HEK293 (cell line): Measurements from ENCODE around the gene ADD1.

Experiments
- CTCF ChIA-PET: fragments of 350-600 bp; formaldehyde crosslinking; extraction: SDS; loops from one replicate; lab custom pipeline; 2021; ENCODE audit warnings: antibody characterized with exemption; lab: Yijun Ruan, JAX
- POLR2A ChIA-PET: fragments of 300-600 bp; formaldehyde crosslinking; extraction: SDS; loops from one replicate; lab custom pipeline; 2020; ENCODE audit warnings: antibody characterized with exemption, inconsistent platforms; lab: Yijun Ruan, JAX
- H3K27ac ChIP-seq: fragments of 200-500 bp; sonication (Bioruptor generic); 2 replicates; pipeline ENCODE4 v1.5.1; 2014; ENCODE audit warnings: low read depth, low read length, control low read depth, inconsistent platforms; ENCODE audit errors: extremely low read depth
- H3K36me3 ChIP-seq, 2 experiments: fragments of 200-500 bp in 1 of 2; sonication (Bioruptor generic) in 1 of 2; 1 replicate in 1 of 2; 2 replicates in 1 of 2; pipeline ENCODE4 v1.5.1; 2014 to 2017; ENCODE audit warnings: inconsistent platforms in 2 of 2, low read length in 2 of 2; ENCODE audit not compliant: control insufficient read depth in 2 of 2, insufficient read depth in 1 of 2
- H3K4me1 ChIP-seq: fragments of 200-500 bp; sonication (Bioruptor generic); 2 replicates; pipeline ENCODE4 v1.5.1; 2014; ENCODE audit warnings: mild to moderate bottlenecking, low read length, inconsistent platforms; ENCODE audit not compliant: control insufficient read depth, insufficient read depth
- H3K4me3 ChIP-seq: 2 replicates; pipeline ENCODE4 v1.5.1; 2011; ENCODE audit warnings: low read depth, mild to moderate bottlenecking, control low read depth, low read length, moderate library complexity
- H3K9me3 ChIP-seq: fragments of 200-500 bp; sonication (Bioruptor generic); 2 replicates; pipeline ENCODE4 v1.5.1; 2014; ENCODE audit warnings: low read depth, low read length, inconsistent platforms; ENCODE audit not compliant: control insufficient read depth, insufficient read depth
- AEBP2 ChIP-seq: fragments of 450-650 bp; formaldehyde crosslinking; IDR thresholded peaks from 2 replicates; pipeline ENCODE4 v1.5.1; 2016; ENCODE audit warnings: missing biosample characterization, missing genetic modification characterization, borderline replicate concordance
- GLIS1 ChIP-seq: fragments of 450-650 bp; formaldehyde crosslinking; IDR thresholded peaks from 2 replicates; pipeline ENCODE4 v1.5.1; 2016; ENCODE audit warnings: missing biosample characterization, missing genetic modification characterization
- INSM2 ChIP-seq: fragments of 450-650 bp; formaldehyde crosslinking; IDR thresholded peaks from 2 replicates; pipeline ENCODE4 v1.5.1; 2016; ENCODE audit warnings: missing biosample characterization, missing genetic modification characterization
- KLF17 ChIP-seq: fragments of 450-650 bp; formaldehyde crosslinking; IDR thresholded peaks from 2 replicates; pipeline ENCODE4 v1.5.1; 2016; ENCODE audit warnings: missing biosample characterization, missing genetic modification characterization
- TRIM28 ChIP-seq: IDR thresholded peaks from 2 replicates; pipeline ENCODE4 v1.6.1; 2011; ENCODE audit warnings: low read length, control low read depth, borderline replicate concordance
- WT1 ChIP-seq: fragments of 450-650 bp; formaldehyde crosslinking; IDR thresholded peaks from 2 replicates; pipeline ENCODE4 v1.5.1; 2016; ENCODE audit warnings: missing biosample characterization, missing genetic modification characterization
- ZBTB1 ChIP-seq: fragments of 450-650 bp; formaldehyde crosslinking; IDR thresholded peaks from 2 replicates; pipeline ENCODE4 v1.5.1; 2016; ENCODE audit warnings: missing biosample characterization, missing genetic modification characterization
- ZBTB10 ChIP-seq: fragments of 450-650 bp; formaldehyde crosslinking; IDR thresholded peaks from 2 replicates; pipeline ENCODE4 v1.5.1; 2016; ENCODE audit warnings: missing biosample characterization, missing genetic modification characterization
- ZEB2 ChIP-seq: fragments of 450-650 bp; formaldehyde crosslinking; IDR thresholded peaks from 2 replicates; pipeline ENCODE4 v1.5.1; 2016; ENCODE audit warnings: missing biosample characterization, missing genetic modification characterization
- ZFP3 ChIP-seq: fragments of 450-650 bp; formaldehyde crosslinking; IDR thresholded peaks from 2 replicates; pipeline ENCODE4 v1.5.1; 2016; ENCODE audit warnings: low read depth, missing biosample characterization, missing genetic modification characterization
- ZFP69B ChIP-seq: fragments of 450-650 bp; formaldehyde crosslinking; IDR thresholded peaks from 2 replicates; pipeline ENCODE4 v1.5.1; 2016; ENCODE audit warnings: missing biosample characterization, missing genetic modification characterization
- ZIC2 ChIP-seq: fragments of 450-650 bp; formaldehyde crosslinking; IDR thresholded peaks from 2 replicates; pipeline ENCODE4 v1.5.1; 2016; ENCODE audit warnings: missing biosample characterization, missing genetic modification characterization
- ZNF138 ChIP-seq: fragments of 450-650 bp; formaldehyde crosslinking; IDR thresholded peaks from 2 replicates; pipeline ENCODE4 v1.5.1; 2016; ENCODE audit warnings: missing biosample characterization, missing genetic modification characterization, borderline replicate concordance
- ZNF169 ChIP-seq: fragments of 450-650 bp; formaldehyde crosslinking; IDR thresholded peaks from 2 replicates; pipeline ENCODE4 v1.5.1; 2016; ENCODE audit warnings: missing biosample characterization, missing genetic modification characterization
- ZNF174 ChIP-seq: fragments of 450-650 bp; formaldehyde crosslinking; IDR thresholded peaks from 2 replicates; pipeline ENCODE4 v1.5.0; 2017; ENCODE audit warnings: missing biosample characterization, mild to moderate bottlenecking, missing genetic modification characterization
- ZNF266 ChIP-seq: fragments of 450-650 bp; formaldehyde crosslinking; IDR thresholded peaks from 2 replicates; pipeline ENCODE4 v1.5.1; 2016; ENCODE audit warnings: missing biosample characterization, missing genetic modification characterization, low read depth
- ZNF292 ChIP-seq: fragments of 450-650 bp; formaldehyde crosslinking; IDR thresholded peaks from 2 replicates; pipeline ENCODE4 v1.5.1; 2016; ENCODE audit warnings: low read depth, missing biosample characterization, missing genetic modification characterization, borderline replicate concordance
- ZNF391 ChIP-seq: fragments of 450-650 bp; formaldehyde crosslinking; IDR thresholded peaks from 2 replicates; pipeline ENCODE4 v1.5.1; 2016; ENCODE audit warnings: low read depth, missing biosample characterization, missing genetic modification characterization, borderline replicate concordance
- ZNF580 ChIP-seq: fragments of 450-650 bp; formaldehyde crosslinking; IDR thresholded peaks from 2 replicates; pipeline ENCODE4 v1.5.1; 2016; ENCODE audit warnings: missing biosample characterization, missing genetic modification characterization
- ZNF600 ChIP-seq: fragments of 450-650 bp; formaldehyde crosslinking; IDR thresholded peaks from 2 replicates; pipeline ENCODE4 v1.5.1; 2016; ENCODE audit warnings: missing biosample characterization, missing genetic modification characterization
- ZNF621 ChIP-seq: fragments of 450-650 bp; formaldehyde crosslinking; IDR thresholded peaks from 2 replicates; pipeline ENCODE4 v1.5.1; 2017; ENCODE audit warnings: missing biosample characterization, missing genetic modification characterization
- ZNF660 ChIP-seq: fragments of 450-650 bp; IDR thresholded peaks from 2 replicates; pipeline ENCODE4 v1.5.1; 2018; ENCODE audit warnings: missing biosample characterization, mild to moderate bottlenecking, missing genetic modification characterization
- ZNF707 ChIP-seq: fragments of 450-650 bp; formaldehyde crosslinking; IDR thresholded peaks from 2 replicates; pipeline ENCODE4 v1.5.1; 2016; ENCODE audit warnings: missing biosample characterization, missing genetic modification characterization
- ZSCAN23 ChIP-seq: fragments of 450-650 bp; formaldehyde crosslinking; IDR thresholded peaks from 2 replicates; pipeline ENCODE4 v1.5.1; 2016; ENCODE audit warnings: missing biosample characterization, missing genetic modification characterization
- ZSCAN30 ChIP-seq: fragments of 450-650 bp; IDR thresholded peaks from 2 replicates; pipeline ENCODE4 v1.5.1; 2018; ENCODE audit warnings: missing biosample characterization, mild to moderate bottlenecking, missing genetic modification characterization, moderate library complexity
- ZSCAN5A ChIP-seq: fragments of 450-650 bp; formaldehyde crosslinking; IDR thresholded peaks from 2 replicates; pipeline ENCODE4 v1.5.1; 2016; ENCODE audit warnings: missing biosample characterization, missing genetic modification characterization

ADD1 gene

GRCh38 chr4:2827071-2827873, 16.4 kb upstream of the ADD1 start:
- Histone ChIP-seq H3K9me3 (no peaks in the 10 kb centered on the region), H3K4me1 (no peaks in the 10 kb centered on the region), H3K4me3 (no peak overlapping the region), H3K36me3 (peaks cover 0 to 93% of the 10 kb centered on the region in 2 experiments; a peak in 1 of 3 replicates), H3K27ac (no peak overlapping the region)
- TF ChIP-seq ZNF292 (tag by site-specific recombination) (no peak), ZNF169 (tag by site-specific recombination) (no peak), ZSCAN23 (tag by site-specific recombination) (no peak), ZSCAN30 (tag by site-specific recombination) (no peak), ZNF266 (tag by site-specific recombination) (no peak), TRIM28 (no peak), GLIS1 (tag by site-specific recombination) (no peak), ZNF621 (no peak), ZFP3 (tag by site-specific recombination) (no peak), ZNF580 (tag by site-specific recombination) (no peak), WT1 (tag by site-specific recombination) (no peak), ZNF660 (no peak), AEBP2 (no peak), ZNF707 (tag by site-specific recombination) (no peak), KLF17 (tag by site-specific recombination) (no peak), ZNF600 (tag by site-specific recombination) (no peak), ZFP69B (tag by site-specific recombination) (no peak), ZSCAN5A (tag by site-specific recombination) (no peak), ZEB2 (no peak)
- POLR2A ChIA-PET, result no interaction called here
- CTCF ChIA-PET, result no interaction called here

GRCh38 chr4:2827874-2828751, 15.5 kb upstream of the ADD1 start:
- CTCF ChIA-PET, result no interaction called here
- H3K4me1 ChIP-seq, result no peaks in the 10 kb centered on the region
- no peak overlapping the region for H3K27ac ChIP-seq
- H3K4me3 ChIP-seq, result no peak overlapping the region
- no peaks in the 10 kb centered on the region for H3K9me3 ChIP-seq
- H3K36me3 ChIP-seq, result peaks cover 0 to 91% of the 10 kb centered on the region in 2 experiments; a peak in 1 of 3 replicates
- POLR2A ChIA-PET, result no interaction called here
- TF ChIP-seq ZNF391 (tag by site-specific recombination) (no peak), ZIC2 (tag by site-specific recombination) (no peak), ZBTB10 (tag by site-specific recombination) (no peak), ZNF174 (no peak), ZBTB1 (tag by site-specific recombination) (no peak), INSM2 (tag by site-specific recombination) (no peak), ZNF138 (tag by site-specific recombination) (no peak)
